ENCODE data around the gene ZNRF3.

ZNRF3 gene

DNA sequence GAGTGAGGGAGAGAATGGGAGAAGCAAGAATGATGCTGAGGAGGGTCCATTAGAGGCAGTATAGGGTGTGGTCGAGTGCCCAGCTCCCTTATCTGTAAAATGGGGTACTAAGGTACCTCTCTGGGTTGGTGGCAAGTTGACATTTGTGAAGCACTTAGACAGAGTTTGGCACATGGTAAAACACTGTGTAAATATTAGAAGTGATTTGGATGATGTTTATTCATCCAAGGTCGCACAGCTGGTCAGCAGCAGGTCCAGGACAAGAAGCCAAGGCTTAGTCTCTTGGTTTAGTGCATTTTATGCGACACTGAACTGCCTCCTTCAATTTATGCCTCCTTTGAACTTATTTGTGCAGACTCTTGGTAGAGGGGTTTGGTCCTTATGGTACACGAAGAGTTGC lies 208.9 kb downstream of the ZNRF3 start:
- in situ Hi-C loops (cut with HindIII; ENCODE audit: low sequenced_read_pairs), result loop anchor here (5.0 kb wide), 1 partner anchor 40 kb away; no protein-coding TSS in a partner anchor
- H3K4me3 ChIP-seq (ENCODE audit: low read depth, low read length), result no peak overlapping the region
- TF ChIP-seq, protein P1, sequence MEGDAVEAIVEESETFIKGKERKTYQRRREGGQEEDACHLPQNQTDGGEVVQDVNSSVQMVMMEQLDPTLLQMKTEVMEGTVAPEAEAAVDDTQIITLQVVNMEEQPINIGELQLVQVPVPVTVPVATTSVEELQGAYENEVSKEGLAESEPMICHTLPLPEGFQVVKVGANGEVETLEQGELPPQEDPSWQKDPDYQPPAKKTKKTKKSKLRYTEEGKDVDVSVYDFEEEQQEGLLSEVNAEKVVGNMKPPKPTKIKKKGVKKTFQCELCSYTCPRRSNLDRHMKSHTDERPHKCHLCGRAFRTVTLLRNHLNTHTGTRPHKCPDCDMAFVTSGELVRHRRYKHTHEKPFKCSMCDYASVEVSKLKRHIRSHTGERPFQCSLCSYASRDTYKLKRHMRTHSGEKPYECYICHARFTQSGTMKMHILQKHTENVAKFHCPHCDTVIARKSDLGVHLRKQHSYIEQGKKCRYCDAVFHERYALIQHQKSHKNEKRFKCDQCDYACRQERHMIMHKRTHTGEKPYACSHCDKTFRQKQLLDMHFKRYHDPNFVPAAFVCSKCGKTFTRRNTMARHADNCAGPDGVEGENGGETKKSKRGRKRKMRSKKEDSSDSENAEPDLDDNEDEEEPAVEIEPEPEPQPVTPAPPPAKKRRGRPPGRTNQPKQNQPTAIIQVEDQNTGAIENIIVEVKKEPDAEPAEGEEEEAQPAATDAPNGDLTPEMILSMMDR (IDR thresholded peaks at IDR 0.05; ENCODE audit: low read depth, low read length, missing control alignments), result no peak
- no peak for DNase-seq (ENCODE audit: low read depth)

DNA sequence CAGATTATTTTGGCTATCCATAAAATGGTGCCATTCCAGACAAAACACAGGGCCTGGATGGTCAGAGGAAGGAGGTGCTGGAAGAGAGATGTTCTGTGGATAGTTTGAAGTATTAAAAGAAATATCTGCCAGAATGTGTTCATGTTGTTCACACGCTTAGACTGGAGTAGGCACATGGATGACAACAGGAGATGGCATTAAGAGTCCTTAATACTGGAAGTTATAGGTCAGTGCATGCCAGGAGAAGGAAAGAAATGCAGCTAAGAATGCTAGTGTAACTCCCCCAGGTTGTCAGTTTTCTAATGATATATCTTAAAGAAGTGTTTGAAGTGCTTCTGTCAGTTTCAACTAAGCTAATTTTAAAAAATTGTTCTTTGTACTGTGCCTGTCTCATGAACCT lies 209.7 kb downstream of the ZNRF3 start:
- in situ Hi-C loops (cut with HindIII; ENCODE audit: low sequenced_read_pairs), result loop anchor here (5.0 kb wide), 1 partner anchor 39 kb away; no protein-coding TSS in a partner anchor
- H3K4me3 ChIP-seq (ENCODE audit: low read depth, low read length), result no peak overlapping the region
- TF ChIP-seq, protein P1 (IDR thresholded peaks at IDR 0.05; ENCODE audit: low read depth, low read length, missing control alignments), result no peak
- no peak for DNase-seq (ENCODE audit: low read depth)

DNA sequence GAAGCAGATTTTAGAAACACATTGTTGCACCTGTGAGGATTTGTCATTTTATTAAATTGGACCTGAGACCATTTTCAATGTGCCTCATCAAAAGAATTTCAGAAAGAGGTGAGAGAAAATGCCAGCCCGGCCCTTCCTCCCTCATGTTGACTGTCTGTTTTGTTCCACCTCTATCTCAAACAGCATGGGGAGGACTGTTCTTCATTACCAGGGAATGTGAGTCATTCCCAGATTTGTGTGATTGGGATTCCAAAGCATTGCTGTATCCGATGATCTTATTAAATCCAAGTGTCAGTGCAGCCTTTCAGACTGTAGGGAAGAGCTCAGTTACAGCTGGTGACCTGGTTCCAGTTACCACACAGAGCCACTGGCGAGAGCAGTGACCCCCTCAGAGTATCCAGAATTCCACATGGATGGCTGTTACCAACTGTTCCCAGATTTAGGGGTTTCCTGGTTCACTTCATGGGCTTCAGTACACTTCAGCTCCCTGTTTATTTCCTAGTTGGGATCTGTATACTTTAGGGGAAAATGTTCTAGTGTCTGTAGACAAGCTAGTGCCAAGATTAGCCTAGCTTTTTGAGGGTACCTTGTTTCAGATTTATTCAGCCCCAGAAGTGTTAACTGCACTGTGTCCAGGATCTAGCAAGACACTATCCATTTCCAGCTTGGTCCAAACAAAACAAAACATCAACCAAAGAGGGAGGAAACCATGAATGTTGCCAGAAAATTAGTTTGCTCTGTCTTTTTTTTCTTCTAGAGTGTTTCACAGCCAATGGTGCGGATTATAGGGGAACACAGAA lies 210.3 kb downstream of the ZNRF3 start:
- TF ChIP-seq, protein P1 (IDR thresholded peaks at IDR 0.05; ENCODE audit: low read depth, low read length, missing control alignments), result no peak
- H3K4me3 ChIP-seq (ENCODE audit: low read depth, low read length), result no peak overlapping the region

DNA sequence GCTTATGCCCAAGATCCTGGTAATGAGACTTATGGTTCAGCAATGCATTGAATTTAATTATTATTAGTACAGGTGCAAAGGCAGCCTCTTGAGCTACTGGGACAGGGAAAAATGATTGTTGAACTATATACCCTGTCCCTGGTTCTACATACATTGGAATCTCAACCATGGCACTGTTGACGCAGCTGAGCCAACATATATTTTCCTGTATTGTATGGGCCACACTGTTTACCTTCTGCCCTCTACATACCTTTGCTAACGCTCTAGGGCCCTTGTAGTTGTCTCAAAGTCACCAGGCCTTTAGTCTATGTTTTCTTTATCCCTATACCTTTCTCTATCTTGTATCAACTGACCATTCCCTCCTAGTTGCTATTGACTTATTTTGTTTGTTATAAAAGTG lies 212.1 kb downstream of the ZNRF3 start:
- no peak for DNase-seq (ENCODE audit: low read depth)
- in situ Hi-C loops (cut with HindIII; ENCODE audit: low sequenced_read_pairs), result no loop called here
- H3K4me3 ChIP-seq (ENCODE audit: low read depth, low read length), result no peak overlapping the region
- TF ChIP-seq, protein P1 (IDR thresholded peaks at IDR 0.05; ENCODE audit: low read depth, low read length, missing control alignments), result no peak

More for the DNA sequence above, 210.3 kb downstream of the ZNRF3 start:
- in situ Hi-C loops (cut with HindIII; ENCODE audit: low sequenced_read_pairs), result loop anchor here (5.0 kb wide), 1 partner anchor 39 kb away; no protein-coding TSS in a partner anchor
- DNase-seq (ENCODE audit: low read depth), result peak; percentile 43

DNA sequence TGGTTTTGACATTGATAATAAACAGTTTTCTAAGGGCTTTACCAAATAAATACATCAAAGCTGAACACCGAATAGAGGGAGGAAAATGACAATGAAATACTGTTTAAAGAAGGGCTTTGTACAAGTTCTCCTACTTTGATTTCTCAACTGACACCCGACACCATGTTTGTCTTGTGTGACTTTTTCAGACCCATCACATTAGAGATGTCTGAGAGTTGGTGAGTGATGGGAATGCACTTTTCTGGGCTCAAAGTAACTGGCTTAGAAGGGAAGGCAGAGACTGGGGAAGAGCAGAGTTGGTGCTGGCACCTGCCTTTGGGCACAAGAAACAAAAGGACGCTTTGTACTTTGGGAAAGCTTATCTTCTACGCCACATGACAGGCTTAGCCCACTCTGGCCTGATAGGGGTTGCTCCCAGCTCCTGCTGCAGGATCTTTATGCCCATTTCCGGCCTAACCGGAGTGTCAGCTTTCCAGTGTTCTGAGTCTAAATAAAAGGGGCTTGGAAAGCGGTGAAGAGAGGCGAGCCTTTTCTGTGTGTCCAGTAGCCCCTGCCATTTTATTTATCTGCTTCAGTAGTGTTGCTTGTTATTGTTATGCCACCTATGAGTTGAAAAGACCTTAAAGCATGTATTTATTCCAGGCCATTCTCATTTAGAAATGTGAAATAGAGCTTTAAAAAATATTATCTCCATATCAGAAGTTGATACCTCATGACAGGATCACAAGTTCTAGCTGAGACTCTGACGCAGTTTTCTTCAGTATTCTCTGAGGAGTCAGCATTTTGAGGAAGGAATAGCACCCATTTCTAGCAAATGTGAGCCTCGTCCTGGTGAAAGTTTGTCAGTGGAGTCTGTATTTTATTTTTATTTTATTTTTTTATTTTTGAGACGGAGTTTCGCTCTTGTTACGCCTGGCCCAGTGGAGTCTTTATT lies 213.6 kb downstream of the ZNRF3 start:
- in situ Hi-C loops (cut with HindIII; ENCODE audit: low sequenced_read_pairs), result no loop called here
- no peak overlapping the region for H3K4me3 ChIP-seq (ENCODE audit: low read depth, low read length)
- TF ChIP-seq, protein P1 (IDR thresholded peaks at IDR 0.05; ENCODE audit: low read depth, low read length, missing control alignments), result no peak
- no peak for DNase-seq (ENCODE audit: low read depth)

DNA sequence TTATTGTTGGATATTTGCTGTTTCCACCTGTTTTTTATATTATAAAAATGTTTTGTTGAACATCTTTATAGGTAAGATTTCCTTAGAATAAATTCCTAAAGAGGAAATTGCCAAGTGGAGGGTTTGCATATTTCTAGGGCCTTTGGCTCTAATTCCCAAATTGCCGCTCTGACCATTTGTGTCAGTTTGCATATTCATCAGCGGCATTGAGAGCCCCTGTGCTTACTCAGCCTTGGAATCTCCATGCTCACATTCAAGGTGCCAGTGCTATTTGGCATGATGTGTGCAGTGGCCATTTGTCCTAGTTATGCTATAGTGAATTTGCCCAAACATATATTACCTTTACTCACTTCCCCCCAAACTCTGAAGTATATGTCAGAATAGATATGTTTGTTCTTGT lies 214.9 kb downstream of the ZNRF3 start:
- no peak for DNase-seq (ENCODE audit: low read depth)
- TF ChIP-seq, protein P1 (IDR thresholded peaks at IDR 0.05; ENCODE audit: low read depth, low read length, missing control alignments), result no peak
- in situ Hi-C loops (cut with HindIII; ENCODE audit: low sequenced_read_pairs), result no loop called here
- no peak overlapping the region for H3K4me3 ChIP-seq (ENCODE audit: low read depth, low read length)

All from astrocyte of the cerebellum (primary cell).